Activated T-helper 9 cell treated with anti-CD3 and anti-CD28 coated beads, Interleukin-2, amount 50 U/mL, for 16 hours (primary cell): Measurements from ENCODE around the gene SNRPA1.
"Not testable (repeated sequence)": the region's sequence is repeated elsewhere in the genome, so short reads cannot be mapped to it uniquely, and the experiment has no call there.

Source experiments
- DNase-seq: peaks from one replicate; pipeline ENCODE4 v3.0.0-alpha.2; 2020; ENCODE audit warnings: low read depth

The SNRPA1 gene

DNA sequence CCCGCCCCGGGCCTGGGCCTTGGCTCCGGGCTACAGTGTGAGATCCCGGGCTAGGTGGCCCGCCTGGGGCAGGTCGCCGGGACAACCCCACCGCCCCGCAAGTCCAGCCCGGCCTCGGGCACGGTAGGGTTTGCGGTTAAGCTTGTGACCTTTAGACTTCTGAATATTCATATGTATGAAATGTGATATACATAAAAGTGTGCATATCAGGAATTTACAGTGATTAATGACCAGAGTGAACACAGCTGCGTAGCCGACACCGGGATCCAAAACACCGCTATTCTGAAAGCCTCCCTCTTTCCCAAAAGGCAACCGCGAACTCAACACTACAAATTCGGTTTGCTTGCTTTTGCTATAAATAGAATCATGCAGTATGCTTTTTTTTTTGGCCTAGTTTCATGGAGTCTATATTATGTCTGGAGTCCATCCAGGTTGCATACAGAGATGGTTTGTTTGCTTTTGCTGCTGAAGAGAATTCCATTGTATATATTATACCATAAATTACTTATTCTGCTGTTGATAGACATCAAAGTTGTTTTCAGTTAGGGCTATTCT lies 636 bp upstream of the SNRPA1 start:
- no peak for DNase-seq

DNA sequence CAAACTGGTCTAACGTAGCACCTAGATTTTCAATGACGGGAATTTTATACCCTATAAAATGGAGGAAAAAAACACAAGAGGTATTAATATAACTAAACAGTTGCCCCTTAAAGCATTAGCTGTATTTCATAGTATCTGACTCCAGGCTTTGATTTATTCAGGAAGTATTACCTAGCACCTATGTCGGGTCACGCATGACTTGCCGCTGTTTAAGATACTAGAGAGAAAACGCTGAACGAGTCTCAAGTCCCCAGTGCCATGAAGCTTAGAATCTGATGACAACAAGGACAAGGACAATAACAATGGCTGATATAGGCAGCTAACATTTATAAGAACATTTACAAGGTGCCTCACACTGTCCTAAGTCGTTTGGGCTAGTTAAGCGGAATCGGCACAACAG lies 1.9 kb downstream of the SNRPA1 start:
- DNase-seq: no peak

DNA sequence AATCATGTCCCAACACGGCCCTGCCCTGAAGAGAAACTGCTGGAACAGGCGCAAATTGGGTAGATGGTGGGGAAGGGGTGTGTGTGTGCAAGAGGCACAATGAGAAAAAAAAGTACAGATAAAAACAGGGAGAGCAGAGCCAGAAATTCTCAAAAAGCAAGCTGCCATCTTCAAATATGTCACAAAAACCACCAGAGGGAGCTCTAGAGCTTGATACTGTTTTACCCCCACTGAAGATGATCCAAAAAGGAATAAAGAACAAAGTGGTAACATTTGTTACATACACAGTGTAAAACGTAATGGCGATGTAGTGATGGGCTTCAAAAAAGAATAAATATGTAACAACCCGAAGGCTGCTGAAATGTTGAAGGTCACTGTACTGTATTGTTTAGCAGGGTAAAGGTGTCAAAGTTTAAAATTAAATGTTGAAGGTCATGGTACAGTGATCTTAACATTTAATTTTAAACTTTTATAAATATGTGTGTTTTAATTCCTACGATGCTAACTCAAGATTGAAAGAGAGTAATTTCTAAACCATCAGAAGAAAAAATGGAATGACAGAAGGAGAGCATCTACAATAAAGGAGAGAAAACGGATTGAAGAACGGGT lies 6.0 kb downstream of the SNRPA1 start:
- DNase-seq: no peak

GRCh38 chr15:101287342-101287741 lies 7.7 kb downstream of the SNRPA1 start:
- not testable (repeated sequence) for DNase-seq

GRCh38 chr15:101286471-101287114 lies 8.5 kb downstream of the SNRPA1 start:
- DNase-seq: no peak

GRCh38 chr15:101283931-101284330 lies 11.1 kb downstream of the SNRPA1 start:
- DNase-seq: no peak

GRCh38 chr15:101280007-101280406 lies 15.0 kb downstream of the SNRPA1 start:
- no peak for DNase-seq

- no peak for DNase-seq
Observed at GRCh38 chr15:101277943-101278564, 17.0 kb downstream of the SNRPA1 start.

DNA sequence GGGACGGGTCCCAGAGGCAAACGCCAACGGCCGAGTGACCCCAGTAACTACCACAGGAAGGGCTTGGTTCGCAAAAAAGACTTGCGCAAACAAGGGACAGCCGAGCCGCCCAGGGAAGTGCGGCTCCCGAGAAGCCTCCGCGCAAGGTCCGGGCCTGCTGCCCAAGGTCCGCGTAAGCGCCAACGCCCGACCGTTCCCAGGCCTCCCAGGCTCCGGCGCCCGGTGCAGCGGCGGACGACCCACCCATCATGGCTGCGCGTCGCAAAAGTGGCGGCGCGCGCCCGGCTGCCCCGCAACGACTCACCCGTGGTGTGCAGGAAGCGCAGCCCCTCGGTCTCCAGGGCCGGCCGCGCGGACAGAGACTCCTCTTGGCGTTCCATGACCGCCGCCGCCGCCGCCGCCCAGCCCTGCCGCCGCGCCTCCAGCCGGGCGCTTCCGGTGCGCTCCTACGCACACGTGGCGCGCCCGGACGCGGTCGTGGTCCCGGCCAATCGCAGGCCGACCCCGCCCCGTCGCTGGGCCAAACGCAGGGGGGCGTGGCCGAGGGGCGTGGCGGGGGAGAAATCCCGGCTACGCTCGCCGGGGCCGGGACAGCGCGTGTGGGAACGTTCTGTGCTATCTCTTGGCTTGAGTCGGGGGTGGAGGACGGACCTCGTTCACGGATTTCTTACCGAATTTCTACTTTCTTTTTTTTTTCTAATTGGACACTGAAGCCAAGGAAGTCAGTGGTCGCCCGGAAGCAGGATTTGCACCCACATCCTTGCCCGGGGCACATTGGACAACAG lies 17.8 kb downstream of the SNRPA1 start, which contains the start of gene SELENOS:
Gene SELENOS (minus strand): TSS at position 448 of the 785 bp plus-strand sequence. CDS start 68 bp downstream, at position 380.
- peak; percentile 86 for DNase-seq

DNA sequence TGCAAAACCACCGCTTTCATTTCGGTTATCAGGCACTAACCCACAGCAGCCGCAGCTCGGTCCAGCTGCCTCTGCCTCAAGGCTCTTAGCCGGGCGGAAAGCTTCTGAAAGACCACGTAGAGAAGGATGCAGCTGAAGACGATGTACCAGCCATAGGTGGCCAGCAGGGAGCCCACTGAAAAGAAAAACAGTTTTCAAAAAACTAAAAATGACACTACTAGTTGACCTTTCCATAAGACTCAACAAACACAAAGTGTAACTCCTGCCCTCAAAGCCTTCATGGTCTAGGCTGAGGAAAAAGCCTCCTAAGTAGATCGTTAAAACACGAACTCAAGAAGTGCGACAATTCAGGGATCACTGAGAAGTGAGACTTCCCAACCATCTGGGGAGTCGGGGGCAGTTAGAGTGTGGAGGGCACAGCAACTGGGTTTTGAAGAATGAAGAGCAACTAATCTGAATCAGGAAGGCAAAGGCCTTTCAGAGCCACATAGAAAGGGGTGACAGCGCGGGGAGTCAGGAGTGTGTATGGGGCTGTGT lies 18.5 kb downstream of the SNRPA1 start:
- no peak for DNase-seq

GRCh38 chr15:101275018-101275417 lies 20.0 kb downstream of the SNRPA1 start:
- no peak for DNase-seq

GRCh38 chr15:101273534-101273933 lies 21.5 kb downstream of the SNRPA1 start:
- DNase-seq: no peak

- no peak for DNase-seq
Observed at GRCh38 chr15:101272584-101272983, 22.5 kb downstream of the SNRPA1 start.

DNA sequence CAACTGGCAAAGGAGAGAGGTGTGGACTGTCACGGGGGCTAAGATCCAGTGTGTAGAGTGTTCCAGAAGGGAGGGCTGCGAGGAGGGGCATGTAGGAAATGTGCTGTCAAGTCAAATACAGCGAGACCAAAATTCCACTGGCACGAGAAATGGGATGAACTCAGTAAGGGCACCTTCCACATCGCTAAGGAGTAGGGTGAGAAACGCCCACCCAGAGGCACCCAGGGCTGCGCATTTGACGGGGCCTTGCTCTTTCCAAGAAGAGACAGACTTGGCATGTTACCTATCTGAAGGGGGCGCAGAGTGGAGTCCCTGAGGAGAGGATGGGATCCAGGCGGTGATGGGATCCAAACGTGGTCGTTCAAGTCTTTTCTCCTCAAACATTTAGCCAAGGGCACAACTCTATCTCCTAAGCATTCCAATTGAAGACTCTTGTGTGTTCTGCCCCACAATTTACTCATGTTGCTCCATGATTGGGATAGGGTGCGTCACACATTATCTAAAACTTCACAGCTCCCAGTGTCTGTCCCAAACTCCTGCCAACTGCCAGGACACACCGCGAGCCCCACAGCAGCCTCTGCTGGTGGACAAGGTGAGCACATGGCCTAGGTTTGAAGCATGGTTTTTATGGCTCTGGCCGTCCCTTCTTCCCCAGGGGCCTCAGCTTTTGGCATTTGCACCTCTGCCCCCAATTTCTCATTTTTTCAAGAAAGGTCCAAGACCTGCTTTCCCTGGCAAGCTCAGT lies 25.4 kb downstream of the SNRPA1 start:
- no peak for DNase-seq

GRCh38 chr15:101267320-101268104 lies 27.5 kb downstream of the SNRPA1 start:
- DNase-seq: no peak

- no peak for DNase-seq
Observed at GRCh38 chr15:101266787-101267186, 28.3 kb downstream of the SNRPA1 start.

- no peak for DNase-seq
Observed at GRCh38 chr15:101266034-101266433, 29.0 kb downstream of the SNRPA1 start.

- no peak for DNase-seq
Observed at GRCh38 chr15:101264911-101265641, 30.0 kb downstream of the SNRPA1 start.

DNA sequence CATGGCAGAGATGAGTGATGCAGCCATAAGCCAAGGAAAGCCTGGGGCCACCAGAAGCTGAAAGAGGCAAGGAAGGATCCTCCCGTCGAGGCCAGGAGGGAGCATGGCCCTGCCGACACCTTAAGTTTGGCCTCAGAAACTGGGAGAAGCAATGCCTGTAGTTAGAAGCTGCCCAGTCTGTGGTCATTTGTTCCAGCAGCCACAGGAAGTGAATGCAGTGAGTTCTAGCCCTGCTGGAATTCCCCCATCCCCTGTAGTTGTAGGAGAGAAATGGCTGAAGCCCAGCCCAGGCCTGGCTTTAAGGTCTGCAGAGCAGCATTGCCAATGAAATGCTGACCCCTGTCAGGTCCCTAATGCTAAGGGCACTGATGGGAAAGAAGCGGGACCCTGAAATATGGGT lies 31.0 kb downstream of the SNRPA1 start:
- DNase-seq: no peak

DNA sequence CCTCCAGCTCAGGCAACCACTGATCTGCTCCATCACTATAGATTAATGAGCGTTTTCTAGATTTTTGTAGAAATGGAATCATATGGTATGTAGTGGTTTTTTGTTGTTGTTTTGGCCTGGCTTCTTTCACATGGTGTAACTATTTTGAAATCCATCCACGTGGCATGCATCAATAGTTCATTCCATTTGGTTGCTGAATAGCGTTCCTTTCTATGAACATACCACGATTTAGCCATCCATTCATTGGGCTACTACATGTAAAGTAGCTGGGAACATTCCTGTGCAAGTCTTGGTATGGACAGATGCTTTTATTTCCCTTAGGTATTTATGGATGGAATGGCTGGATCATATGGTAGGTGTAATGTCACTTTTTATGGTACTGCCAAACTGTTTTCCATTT lies 32.5 kb downstream of the SNRPA1 start:
- DNase-seq: no peak
